PC-9 (cell line): ENCODE results near the gene CD48. TPM values are rescaled to one million over a fixed set of nuclear protein-coding genes. Genes with fewer than 3 reads are reported as not detected.
"Not testable (repeated sequence)": the region's sequence is repeated elsewhere in the genome, so short reads cannot be mapped to it uniquely, and the experiment has no call there.

Experiments
- BruUV-seq: library from RNA; stranded (reverse); fragments of 400-500 nt; replicated peaks from 2 replicates; lab custom pipeline; 2021; lab: Mats Ljungman, UMichigan
- CTCF ChIA-PET: fragments of 300-600 bp; sonication (Branson Sonifier 250); formaldehyde crosslinking; loops from one replicate; lab custom pipeline; 2022; ENCODE audit warnings: antibody characterized with exemption; lab: Charles Lee
- POLR2A ChIA-PET: fragments of 300-600 bp; sonication (Branson Sonifier 250); formaldehyde crosslinking; loops from one replicate; lab custom pipeline; 2022; ENCODE audit warnings: antibody characterized with exemption; ENCODE audit not compliant: unreplicated experiment; lab: Charles Lee
- DNase-seq, 2 experiments: peaks; one replicate each; pipeline versions ENCODE4 v3.0.0 to v3.0.0-alpha.2; 2015 to 2022; ENCODE audit warnings: mixed read lengths in 1 of 2
- H2AFZ ChIP-seq: fragments of 200-600 bp; sonication (generic); 2 replicates; pipeline ENCODE4 v1.8.1; 2017; ENCODE audit warnings: antibody characterized with exemption
- H3F3A ChIP-seq: fragments of 200-600 bp; sonication (generic); 2 replicates; pipeline ENCODE4 v1.8.1; 2017; ENCODE audit warnings: antibody characterized with exemption, mild to moderate bottlenecking, low read depth; ENCODE audit not compliant: insufficient read depth
- H3K27ac ChIP-seq: fragments of 200-600 bp; sonication (generic); 2 replicates; pipeline ENCODE4 v1.6.1; 2016; ENCODE audit warnings: mixed run types
- H3K27me3 ChIP-seq: fragments of 200-600 bp; sonication (generic); 2 replicates; pipeline ENCODE4 v1.6.1; 2016; ENCODE audit warnings: low read depth, mixed run types; ENCODE audit not compliant: insufficient read depth
- H3K36me3 ChIP-seq: fragments of 200-600 bp; sonication (generic); 2 replicates; pipeline ENCODE4 v1.6.1; 2016; ENCODE audit warnings: low read depth, mixed run types
- H3K4me1 ChIP-seq: fragments of 200-600 bp; sonication (generic); replicated peaks from 2 replicates; pipeline ENCODE4 v1.6.1; 2016; ENCODE audit warnings: mixed run types; ENCODE audit not compliant: insufficient read depth
- H3K4me2 ChIP-seq: fragments of 200-600 bp; sonication (generic); 2 replicates; pipeline ENCODE4 v1.6.1; 2017; ENCODE audit warnings: mixed run types
- H3K4me3 ChIP-seq: fragments of 200-600 bp; sonication (generic); 2 replicates; pipeline ENCODE4 v1.6.1; 2016; ENCODE audit warnings: mixed run types
- H3K79me2 ChIP-seq: fragments of 200-600 bp; sonication (generic); 2 replicates; pipeline ENCODE4 v1.6.1; 2017; ENCODE audit warnings: low read depth, mixed run types
- H3K9me2 ChIP-seq: fragments of 200-600 bp; sonication (generic); 2 replicates; pipeline ENCODE4 v1.8.1; 2017; ENCODE audit warnings: mild to moderate bottlenecking; ENCODE audit not compliant: insufficient read depth
- H3K9me3 ChIP-seq: fragments of 200-600 bp; sonication (generic); 2 replicates; pipeline ENCODE4 v1.8.1; 2016; ENCODE audit warnings: low read depth; ENCODE audit not compliant: insufficient read depth
- H4K20me1 ChIP-seq: fragments of 200-600 bp; sonication (generic); 2 replicates; pipeline ENCODE4 v1.8.1; 2017; ENCODE audit not compliant: insufficient read depth
- EZH2 ChIP-seq: fragments of 200-600 bp; sonication (generic); IDR thresholded peaks from 2 replicates; pipeline ENCODE4 v1.8.0; 2017; ENCODE audit warnings: antibody characterized with exemption, low read depth
- intact Hi-C: fragments of 100-400 bp; cut with micrococcal nuclease; formaldehyde crosslinking; loops from one replicate; pipeline ENCODE4 v1.10.0; 2022; ENCODE audit not compliant: unreplicated experiment
- total RNA-seq: library from RNA; stranded (reverse); gene quantifications from 2 replicates; pipeline ENCODE4 v1.2.3, GENCODE V29; 2021
- TF ChIP-seq, protein P1 (sequence below): fragments of 200-600 bp; sonication (generic); conservative IDR thresholded peaks from 2 replicates; pipeline ENCODE4 v1.6.1; 2017; ENCODE audit warnings: mixed run types, antibody characterized with exemption, mild to moderate bottlenecking, moderate library complexity

Gene CD48
- total RNA-seq, 1 experiment from 2014 or later, result not detected

DNA sequence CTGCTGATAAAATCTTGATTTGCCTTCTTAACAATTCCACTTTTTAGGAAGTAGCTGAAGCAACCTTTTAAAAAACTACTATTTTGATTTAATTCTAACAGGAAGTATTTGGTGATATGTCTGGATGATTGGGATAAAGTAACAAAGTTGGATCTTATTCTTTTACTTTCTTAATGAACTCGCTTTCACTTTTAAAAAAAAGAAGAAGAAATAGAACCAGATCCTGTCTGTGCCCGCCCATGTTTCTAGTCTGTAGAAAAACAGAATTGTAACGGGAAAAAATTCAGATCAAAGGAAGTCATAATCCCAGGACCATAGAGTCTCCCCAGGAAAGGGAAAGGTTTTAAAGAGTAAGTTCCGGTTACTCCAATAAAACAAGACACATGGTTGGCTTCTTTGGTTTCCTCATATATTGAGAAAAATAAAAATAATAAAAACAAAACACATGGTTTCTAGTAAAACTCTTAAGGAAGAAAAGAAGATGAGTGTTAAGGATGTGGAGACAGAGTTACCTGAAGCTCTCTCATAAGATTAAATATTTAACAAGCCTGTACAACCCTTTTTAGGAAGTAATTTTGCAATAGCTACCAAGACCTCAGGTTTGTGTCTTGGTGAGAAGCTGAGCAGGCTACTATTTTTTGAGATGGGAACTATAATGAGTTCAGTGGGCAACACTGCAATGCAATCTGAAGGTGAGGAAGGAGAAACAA, 4.9 kb downstream of the CD48 start:
- Histone ChIP-seq H3F3A (no peaks in the 10 kb centered on the region), H3K27ac (no peak overlapping the region), H2AFZ (no peak overlapping the region), H3K9me3 (no peaks in the 10 kb centered on the region), H3K36me3 (no peaks in the 10 kb centered on the region), H3K27me3 (peaks cover 92% of the 10 kb centered on the region), H3K4me1 (no peaks in the 10 kb centered on the region), H3K9me2 (no peaks in the 10 kb centered on the region), H3K79me2 (no peaks in the 10 kb centered on the region), H4K20me1 (no peaks in the 10 kb centered on the region), H3K4me2 (no peak overlapping the region), H3K4me3 (no peak overlapping the region)
- intact Hi-C loops, result no loop called here
- no peak for TF ChIP-seq EZH2
- TF ChIP-seq, protein P1, sequence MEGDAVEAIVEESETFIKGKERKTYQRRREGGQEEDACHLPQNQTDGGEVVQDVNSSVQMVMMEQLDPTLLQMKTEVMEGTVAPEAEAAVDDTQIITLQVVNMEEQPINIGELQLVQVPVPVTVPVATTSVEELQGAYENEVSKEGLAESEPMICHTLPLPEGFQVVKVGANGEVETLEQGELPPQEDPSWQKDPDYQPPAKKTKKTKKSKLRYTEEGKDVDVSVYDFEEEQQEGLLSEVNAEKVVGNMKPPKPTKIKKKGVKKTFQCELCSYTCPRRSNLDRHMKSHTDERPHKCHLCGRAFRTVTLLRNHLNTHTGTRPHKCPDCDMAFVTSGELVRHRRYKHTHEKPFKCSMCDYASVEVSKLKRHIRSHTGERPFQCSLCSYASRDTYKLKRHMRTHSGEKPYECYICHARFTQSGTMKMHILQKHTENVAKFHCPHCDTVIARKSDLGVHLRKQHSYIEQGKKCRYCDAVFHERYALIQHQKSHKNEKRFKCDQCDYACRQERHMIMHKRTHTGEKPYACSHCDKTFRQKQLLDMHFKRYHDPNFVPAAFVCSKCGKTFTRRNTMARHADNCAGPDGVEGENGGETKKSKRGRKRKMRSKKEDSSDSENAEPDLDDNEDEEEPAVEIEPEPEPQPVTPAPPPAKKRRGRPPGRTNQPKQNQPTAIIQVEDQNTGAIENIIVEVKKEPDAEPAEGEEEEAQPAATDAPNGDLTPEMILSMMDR, result no peak
- ChIA-PET CTCF (no interaction called here), POLR2A (no interaction called here)
- no peak for DNase-seq
- BruUV-seq, result no TSS peak

- Histone ChIP-seq H3K27ac (no peak overlapping the region), H4K20me1 (no peaks in the 10 kb centered on the region), H3K4me1 (no peaks in the 10 kb centered on the region), H3K27me3 (peaks cover 88% of the 10 kb centered on the region), H3K9me3 (no peaks in the 10 kb centered on the region), H3K36me3 (no peaks in the 10 kb centered on the region), H2AFZ (no peak overlapping the region), H3K9me2 (no peaks in the 10 kb centered on the region), H3K4me3 (no peak overlapping the region), H3K79me2 (no peaks in the 10 kb centered on the region), H3F3A (no peaks in the 10 kb centered on the region), H3K4me2 (no peak overlapping the region)
- POLR2A ChIA-PET, result no interaction called here
- no TSS peak for BruUV-seq
- CTCF ChIA-PET, result no interaction called here
- intact Hi-C loops, result no loop called here
- TF ChIP-seq, protein P1, result no peak
- TF ChIP-seq EZH2, result no peak
- DNase-seq, result no peak
Measured at GRCh38 chr1:160705742-160706141, 5.9 kb downstream of the CD48 start.

DNA sequence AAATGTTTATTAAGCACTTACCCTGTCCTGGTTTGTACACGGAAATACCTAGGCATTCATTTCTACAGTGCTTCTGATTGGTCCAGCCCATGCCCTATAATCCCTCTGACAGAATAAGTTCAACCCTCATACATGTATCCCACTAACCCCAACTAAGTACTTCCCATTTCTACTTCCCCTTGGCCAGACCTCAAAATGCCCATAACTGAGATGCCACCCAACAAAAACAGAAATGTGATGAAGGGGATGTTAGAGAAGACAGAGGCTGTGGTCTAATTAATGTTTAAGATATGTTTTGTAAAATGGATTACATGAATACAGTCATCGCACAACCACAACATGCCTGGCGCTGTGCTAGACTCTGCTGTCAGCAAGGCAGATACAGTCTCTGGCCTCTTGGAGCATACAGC, 6.4 kb downstream of the CD48 start:
- peaks cover 88% of the 10 kb centered on the region for H3K27me3 ChIP-seq
- H3K4me3 ChIP-seq, H3K4me2 ChIP-seq, H3K9me3 ChIP-seq, H3F3A ChIP-seq, H3K4me1 ChIP-seq, H3K9me2 ChIP-seq, H3K36me3 ChIP-seq, H2AFZ ChIP-seq, H4K20me1 ChIP-seq, H3K79me2 ChIP-seq, intact Hi-C loops, H3K27ac ChIP-seq, POLR2A ChIA-PET, CTCF ChIA-PET, BruUV-seq, DNase-seq: not testable (repeated sequence)

DNA sequence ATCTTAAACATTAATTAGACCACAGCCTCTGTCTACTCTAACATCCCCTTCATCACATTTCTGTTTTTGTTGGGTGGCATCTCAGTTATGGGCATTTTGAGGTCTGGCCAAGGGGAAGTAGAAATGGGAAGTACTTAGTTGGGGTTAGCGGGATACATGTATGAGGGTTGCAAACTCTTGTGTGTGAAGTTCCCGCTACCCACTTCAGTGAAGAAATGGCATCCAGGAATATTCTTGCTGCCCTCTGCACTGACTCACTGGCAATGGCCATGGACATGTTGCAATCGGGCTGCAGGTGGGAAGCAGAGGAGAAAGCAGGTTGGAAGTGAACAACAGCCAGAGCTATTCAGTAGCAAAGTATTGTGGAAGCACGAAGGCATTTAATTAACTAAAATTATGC, 7.4 kb downstream of the CD48 start:
- Histone ChIP-seq H4K20me1 (no peaks in the 10 kb centered on the region), H3K4me1 (no peaks in the 10 kb centered on the region), H3K4me3 (no peak overlapping the region), H3K79me2 (no peaks in the 10 kb centered on the region), H3K27ac (no peak overlapping the region), H3K36me3 (no peaks in the 10 kb centered on the region), H3K27me3 (peaks cover 83% of the 10 kb centered on the region), H3K9me3 (no peaks in the 10 kb centered on the region), H3K9me2 (no peaks in the 10 kb centered on the region), H3F3A (no peaks in the 10 kb centered on the region), H3K4me2 (no peak overlapping the region), H2AFZ (no peak overlapping the region)
- ChIA-PET CTCF (no interaction called here), POLR2A (no interaction called here)
- TF ChIP-seq EZH2, result no peak
- TF ChIP-seq, protein P1, result no peak
- BruUV-seq, result no TSS peak
- intact Hi-C loops, result no loop called here
- DNase-seq, result no peak
